NCI-H2171 (cell line): ENCODE results near the gene SLC35F6.
A peak's percentile ranks its signal among the peaks of the same experiment; 100 is the strongest.
"Not testable (repeated sequence)": the region's sequence is repeated elsewhere in the genome, so short reads cannot be mapped to it uniquely, and the experiment has no call there.

Source experiments
- DNase-seq: peaks from one replicate; lab custom pipeline; 2025; lab: John Stamatoyannopoulos, UW

Gene SLC35F6

DNA sequence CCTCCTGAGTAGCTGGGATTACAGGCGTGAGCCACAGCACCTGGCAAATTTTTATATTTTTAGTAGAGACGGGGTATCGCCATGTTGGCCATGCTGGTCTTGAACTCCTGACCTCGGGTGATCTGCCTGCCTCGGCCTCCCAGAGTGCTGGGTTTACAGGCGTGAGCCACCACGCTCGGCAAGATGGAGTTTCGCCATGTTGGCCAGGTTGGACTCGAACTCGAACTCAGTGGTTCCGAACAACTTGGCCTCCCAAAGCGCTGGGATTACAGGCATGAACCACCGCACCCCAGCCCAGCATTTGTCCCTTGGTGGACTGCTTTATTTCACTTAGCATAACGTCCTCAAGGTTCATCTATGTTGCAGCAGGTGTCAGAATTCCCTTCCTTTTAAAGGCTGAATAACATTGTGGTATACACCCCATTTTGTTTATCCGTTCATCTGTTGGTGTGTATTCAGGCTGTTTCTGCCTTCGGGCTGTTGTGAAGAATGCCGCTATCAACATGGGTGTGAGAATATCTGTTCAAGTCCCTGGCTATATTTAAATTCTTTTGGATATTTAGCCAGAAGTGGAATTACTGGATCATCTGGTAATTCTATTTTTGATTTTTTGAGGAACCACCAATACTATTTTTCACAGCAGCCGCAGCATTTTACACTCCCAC is 20.6 kb downstream of the SLC35F6 start:
- no peak for DNase-seq

DNA sequence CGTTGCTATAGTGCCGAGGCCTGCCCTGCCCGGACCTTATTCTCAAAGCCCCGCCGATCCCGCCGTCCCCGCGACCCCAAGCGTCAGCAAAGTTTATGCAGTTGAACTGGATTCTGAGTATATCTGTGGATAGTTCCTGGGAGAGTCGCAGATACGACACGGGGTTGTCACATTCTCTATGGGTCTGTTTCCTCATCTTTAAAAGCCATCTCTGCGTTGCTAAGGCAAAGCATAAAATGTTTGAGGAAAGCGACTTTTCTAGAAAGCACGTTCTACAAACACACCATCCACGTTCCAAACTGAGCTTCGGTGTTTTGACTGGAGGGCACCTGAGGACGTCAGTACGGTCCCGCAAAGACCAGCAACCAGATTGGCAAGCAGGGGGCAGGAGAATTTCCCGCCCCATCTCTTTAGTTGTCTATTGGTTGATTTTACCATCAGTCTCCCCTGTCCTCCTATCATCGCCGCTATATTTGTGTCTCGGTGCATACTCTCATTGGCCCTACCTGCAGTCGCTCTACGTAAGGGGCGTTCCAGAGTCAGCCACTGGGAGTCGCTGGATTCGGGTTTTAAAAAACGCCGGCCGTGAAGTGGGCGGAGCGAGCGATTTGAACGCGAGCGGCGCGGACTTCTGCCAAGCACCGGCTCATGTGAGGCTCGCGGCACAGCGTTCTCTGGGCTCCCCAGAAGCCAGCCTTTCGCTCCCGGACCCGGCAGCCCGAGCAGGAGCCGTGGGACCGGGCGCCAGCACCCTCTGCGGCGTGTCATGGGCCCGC is 21.5 kb downstream of the SLC35F6 start, which contains the start of gene CENPA:
CENPA (plus strand) TSS at position 626 of the 776 bp plus-strand sequence; CDS start at position 767, 141 bp downstream.
- DNase-seq, result peak; percentile 99

DNA sequence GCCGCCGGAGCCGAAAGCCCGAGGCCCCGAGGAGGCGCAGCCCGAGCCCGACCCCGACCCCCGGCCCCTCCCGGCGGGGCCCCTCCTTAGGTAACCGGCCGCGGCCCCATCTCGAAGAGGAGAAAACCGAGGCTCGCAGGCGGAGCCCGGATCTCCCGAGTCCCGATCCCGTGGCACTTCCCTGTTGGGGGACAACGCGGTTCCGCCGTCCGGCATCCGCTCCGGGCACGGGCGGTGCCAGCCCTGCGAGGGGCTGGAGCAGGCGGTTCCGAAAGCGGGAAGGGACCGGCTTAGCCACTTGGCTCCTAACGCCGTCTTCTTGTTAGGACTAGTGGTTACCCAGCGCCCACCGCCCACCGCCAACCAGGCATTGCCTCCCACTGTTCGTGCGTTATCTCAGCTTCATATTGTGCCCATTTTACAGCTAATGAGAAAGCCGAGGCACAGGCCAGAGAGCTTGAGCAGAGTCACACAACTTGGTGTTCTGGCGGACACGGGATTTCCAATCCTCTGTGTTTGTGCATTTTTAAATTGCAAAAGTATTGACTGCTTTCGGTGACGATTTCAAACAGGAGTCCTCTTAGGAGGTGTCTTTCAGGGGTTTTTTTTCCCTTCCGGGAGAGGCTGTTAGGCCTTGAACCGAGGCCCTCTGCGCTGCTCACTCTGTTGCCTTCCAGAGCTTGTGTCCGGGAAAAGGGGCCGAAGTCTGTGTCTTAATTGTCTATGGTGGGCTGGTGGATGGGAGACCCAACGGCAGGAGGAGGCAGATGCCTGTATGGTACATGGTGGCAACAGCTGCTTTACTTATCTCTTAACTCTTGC is 22.3 kb downstream of the SLC35F6 start:
- no peak for DNase-seq

DNA sequence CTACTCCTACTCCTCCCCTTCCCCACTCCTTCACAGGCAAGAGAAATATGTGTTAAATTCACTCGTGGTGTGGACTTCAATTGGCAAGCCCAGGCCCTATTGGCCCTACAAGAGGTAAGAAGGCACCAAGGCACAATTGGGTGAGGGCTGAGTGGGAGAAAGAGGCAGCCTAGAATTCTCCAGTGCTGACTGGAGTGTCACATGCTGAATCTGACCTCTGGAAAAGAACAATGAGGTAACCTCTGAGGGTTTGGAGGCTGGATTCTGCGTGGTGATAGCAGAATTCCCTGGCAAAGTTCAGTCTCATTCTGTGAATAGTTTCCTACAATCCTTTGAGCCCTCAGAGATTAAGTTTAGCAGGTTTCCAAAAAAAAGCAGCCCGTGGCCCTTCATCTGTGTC is 28.6 kb downstream of the SLC35F6 start:
- DNase-seq, result no peak

DNA sequence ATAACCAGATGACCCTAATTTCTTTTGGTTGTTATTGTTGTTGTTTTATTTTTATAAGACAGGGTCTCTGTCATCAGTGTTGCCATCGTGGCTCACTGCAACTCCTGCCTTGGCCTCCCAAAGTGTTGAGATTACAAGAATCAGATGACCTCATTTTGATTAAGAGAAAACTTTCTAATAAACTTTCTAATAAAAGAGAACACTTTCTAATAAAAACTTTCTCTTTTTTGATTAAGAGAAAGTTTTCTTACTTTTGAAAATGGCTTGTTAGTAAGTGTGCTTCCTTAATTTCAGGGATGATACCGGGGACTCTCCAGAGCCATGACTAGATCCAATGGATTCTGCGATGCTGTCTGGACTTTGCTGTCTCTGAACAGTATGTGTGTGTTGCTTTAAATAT is 29.4 kb downstream of the SLC35F6 start:
- no peak for DNase-seq

DNA sequence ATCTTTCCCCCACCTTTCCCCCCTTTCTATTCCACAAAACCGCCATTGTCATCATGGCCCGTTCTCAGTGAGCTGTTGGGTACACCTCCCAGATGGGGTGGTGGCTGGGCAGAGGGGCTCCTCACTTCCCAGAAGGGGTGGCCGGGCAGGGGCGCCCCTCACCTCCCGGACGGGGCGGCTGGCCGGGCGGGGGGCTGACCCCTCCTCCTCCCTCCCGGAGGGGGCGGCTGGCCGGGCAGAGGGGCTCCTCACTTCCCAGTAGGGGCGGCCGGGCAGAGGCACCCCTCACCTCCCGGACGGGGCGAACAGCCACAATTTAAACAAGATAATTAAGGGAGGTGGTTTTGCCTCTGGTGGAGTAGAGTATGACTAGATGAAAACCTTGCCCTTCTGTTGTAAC is 31.1 kb downstream of the SLC35F6 start:
- not testable (repeated sequence) for DNase-seq

DNA sequence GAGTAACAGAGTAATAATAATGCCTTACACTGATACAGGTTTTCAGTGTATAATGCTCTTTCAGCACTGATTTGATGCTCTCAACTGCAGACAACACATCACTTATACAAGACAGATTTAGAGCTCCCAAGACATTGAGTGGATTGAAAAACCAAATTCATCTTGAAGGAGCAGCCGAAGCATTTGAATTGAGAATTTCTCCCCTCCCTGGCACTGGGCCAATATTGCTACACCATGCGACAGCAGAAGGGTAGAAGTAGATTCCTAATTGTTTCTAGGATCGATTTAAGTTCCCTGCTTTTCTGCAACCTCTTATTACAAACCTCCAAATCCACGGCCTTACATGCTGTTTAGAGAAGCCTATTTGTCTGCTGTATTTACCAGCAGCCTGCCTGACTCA is 37.2 kb downstream of the SLC35F6 start:
- peak; percentile 12 for DNase-seq

DNA sequence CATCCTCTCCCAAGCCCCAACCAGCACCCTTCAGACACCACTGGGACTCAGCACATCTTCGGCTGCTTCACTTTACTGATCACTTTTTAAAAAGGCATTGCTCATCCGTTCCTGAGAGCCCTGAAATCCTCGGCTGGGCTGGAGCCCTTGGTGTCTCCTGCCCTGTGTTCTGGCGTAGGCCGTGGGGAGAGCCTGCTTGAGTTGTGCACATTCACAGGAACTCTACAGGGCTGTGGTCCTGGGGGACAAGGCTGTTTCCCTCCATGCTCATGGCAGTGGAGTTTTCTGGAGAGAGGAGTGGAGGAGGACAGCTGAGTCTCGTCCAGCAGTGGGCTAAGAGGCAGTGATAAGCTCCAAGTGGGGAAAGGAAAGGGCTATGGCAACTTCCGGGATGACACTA is 37.7 kb downstream of the SLC35F6 start:
- DNase-seq, result no peak

DNA sequence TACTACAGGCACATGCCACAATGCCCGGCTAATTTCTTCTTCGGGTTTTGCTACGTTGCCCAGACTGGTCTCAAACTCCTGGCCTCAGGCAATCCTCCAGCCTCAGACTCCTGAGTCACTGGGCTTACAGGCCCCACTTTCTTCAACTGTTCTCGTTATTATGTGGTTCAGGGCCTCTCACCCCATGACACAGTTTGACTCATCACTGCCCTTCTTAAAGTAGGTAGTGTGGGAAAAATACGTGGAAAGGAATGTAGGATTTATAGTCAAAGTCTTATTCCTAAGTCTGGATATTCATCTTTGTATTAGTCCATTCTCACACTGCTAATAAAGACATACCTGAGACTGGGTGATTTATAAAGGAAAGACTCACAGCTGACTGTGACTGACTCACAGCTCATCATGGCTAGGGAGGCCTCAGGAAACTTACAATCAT is 41.2 kb downstream of the SLC35F6 start:
- DNase-seq, result no peak

DNA sequence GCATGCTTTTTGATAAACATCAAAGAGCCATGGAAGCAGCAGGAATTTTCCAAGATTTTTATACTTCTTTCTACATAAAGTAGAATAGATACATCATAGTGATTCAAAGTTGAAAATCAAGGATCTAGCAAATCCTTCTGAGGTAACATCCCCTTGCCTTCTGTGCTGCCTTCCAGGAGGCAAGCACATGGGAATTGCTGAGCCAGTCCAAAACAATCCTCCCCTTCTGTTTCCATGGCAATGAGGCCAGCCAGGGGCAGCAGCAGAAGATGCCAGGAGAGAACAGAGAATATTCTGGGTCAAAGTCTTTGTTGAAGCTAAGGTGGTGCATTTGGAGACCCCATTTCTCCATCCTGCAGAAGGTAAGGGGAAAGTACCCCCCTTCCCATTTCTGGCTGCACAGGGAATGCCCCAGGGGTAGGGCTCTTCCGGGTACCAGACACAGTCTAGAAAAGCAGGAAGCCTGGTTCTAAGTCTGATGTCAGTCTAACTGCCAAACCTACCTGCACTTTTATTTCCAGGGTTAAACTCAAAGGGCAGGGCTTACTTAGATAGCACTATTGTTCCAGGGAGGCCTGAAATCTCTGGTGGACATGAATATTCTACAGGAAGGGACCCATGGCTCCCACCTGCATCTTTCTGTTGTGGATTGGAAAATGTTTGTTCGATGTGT is 43.8 kb downstream of the SLC35F6 start:
- peak; percentile 40 for DNase-seq

DNA sequence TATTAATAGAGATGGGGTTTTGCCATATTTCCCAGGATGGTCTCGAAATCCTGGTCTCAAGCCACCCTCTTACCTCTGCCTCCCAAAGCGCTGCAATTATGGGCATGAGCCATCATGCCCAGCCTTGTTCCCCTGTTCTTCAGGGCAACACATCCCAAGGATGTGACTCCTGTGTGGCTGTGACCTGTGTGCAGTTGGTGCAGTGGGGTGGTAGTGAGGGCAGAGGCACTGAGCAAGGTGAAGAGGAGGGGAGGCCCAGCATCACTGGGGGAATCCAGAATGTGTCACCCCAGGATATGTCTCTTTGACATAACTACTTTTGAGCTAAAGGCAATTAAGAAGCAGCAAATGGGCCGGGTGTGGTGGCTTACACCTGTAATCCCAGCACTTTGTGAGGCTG is 45.1 kb downstream of the SLC35F6 start:
- no peak for DNase-seq

DNA sequence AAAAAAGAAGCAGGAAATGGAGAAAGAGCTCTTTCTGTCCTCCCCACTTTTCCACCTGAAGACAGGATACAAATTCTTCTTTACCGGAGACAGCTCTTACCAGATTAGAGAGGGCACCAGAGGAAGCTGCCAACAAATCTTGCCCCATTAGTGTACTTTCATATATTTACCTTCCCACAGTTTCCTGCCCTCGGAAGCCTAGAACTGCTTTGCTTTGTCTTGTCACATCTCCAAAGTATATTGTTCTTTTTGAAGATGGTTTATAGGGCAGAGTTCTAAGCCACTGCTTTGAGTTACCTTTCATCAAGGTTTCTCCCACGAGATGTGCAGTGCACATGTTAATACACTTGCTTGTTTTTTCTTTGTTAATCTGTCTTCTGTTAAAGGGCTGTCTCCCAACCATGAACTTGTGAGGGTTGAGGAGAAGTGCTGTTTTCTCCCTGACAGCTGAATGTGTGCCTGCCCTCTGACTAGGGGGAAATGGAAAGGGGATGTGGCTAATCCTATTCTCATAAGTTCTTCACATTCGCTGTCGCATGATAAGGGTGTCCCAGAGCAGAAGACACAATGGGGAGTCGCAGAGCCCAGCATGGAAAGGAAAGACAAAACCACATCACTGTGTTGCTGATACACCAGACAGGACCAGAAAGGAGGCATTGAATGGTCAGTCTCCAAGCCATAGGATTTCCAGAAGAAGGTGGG is 45.9 kb downstream of the SLC35F6 start:
- no peak for DNase-seq

DNA sequence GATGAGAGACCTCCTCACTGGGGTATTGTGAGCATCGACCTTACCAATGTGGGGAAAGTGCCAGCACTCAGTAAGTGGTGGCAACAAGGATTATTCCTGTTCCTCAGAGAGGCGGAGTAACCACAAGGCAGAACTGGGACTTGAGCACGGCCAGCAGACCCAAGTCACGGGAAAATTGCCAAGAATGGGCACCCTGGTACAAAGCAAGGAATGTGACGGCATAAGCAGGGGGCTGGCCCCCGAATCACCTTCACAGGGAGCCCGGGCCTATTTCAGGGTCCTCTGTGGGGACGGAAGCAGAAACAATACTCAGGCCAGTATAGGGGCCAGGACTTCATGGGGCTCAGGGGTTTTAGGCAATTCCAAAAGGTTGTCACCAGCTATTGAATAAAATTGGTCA is 47.2 kb downstream of the SLC35F6 start:
- no peak for DNase-seq

DNA sequence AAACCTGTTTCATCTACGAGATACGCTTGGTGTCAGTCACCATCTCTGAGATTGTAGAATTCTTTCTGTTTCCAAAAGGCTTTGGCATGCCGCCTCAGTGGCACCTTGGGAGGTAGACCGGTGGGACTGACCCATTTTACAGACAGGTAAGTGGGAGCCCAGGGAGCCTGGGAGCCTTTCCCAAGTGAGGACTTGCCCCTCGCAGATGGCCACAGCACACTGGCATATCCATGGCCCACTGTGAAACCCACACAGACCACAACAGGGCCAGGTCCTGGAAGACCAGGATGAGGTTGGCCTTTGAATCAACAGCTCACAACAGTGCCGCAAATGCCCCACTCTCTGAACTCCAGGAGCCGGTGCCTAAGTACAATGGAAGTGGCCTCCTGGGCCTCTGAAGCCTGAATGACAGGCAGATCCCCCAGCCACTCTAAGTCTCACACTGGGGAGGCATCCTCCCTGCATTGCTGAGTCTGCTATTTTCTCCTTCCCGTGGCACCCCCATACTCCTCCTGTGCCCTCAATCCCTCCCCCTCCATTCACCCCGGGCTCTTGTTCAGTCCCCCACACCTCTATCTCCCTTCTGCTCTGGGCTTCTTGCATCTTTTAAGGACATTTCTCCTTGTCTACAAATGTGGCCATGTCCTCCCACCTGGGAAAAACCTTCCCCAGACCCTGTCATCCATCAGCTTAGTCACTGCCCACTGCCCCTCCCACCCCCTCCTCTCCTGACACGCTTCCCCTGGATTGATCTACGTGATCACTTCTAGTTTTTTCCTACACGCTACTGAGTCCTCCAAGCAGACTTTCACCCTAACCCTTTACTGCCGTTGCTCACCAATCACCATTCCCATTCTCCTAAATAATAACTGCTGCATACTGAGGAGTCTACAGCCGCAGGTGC is 48.0 kb downstream of the SLC35F6 start:
- DNase-seq, result no peak

DNA sequence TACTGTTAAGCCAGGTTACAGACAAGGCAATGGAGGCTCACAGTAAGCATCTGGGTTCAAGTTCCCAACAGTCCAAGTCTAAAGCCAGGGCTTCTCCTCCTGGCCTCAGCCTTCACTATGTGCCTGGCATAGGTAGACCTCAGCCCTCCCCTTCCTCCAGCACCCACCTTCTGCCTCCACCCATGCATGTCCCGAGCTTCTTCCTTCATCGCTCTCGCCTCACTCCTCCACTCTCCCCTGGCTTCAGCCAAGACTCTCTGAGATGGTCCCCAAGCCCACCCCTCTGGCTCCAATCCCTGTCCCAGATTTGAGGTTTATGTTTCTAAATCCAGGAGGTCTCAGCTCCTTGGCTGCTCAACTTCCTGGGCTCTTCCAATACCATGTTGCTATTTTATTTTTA is 48.6 kb downstream of the SLC35F6 start:
- no peak for DNase-seq

DNA sequence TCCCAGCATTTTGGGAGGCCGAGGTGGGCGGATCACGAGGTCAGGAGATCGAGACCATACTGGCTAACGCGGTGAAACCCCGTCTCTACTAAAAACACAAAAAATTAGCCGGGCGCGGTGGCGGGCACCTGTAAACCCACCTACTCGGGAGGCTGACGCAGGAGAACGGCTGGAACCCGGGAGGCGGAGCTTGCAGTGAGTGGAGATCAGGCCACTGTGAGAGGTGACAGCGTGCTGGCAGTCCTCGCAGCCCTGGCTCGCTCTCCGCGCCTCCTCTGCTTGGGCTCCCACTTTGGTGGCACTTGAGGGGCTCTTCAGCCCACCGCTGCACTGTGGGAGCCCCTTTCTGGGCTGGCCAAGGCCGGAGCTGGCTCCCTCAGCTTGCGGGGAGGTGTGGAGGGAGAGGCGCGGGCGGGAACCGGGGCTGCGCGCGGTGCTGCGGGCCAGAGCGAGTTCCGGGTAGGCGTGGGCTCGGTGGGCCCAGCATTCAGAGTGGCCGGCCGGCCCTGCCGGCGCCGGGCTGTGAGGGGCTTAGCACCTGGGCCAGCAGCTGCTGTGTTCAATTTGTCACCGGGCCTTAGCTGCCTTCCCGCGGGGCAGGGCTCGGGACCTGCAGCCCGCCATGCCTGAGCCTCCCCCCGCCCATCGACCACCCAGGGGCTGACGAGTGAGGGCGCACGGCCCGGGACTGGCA is 50.1 kb downstream of the SLC35F6 start:
- not testable (repeated sequence) for DNase-seq

DNA sequence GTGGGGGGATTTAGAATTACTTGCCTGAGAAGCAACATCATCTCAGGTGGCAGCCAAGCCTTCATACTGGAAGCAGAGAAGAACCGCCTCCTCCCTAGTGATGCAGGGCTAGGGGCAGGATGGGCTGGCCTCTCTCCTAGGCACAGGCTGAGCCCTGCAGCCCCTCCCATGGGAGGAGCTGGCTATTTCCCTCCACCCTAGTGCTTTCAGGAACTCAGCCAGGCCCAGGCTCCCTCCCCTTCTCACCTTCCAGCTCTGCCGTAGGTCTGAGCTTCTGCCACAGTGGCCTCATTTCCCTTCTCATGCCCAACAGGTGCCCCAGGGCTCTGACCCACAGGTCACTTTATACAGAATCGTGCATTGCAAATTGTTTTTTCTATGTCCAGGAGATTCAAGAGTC is 52.8 kb downstream of the SLC35F6 start:
- no peak for DNase-seq

DNA sequence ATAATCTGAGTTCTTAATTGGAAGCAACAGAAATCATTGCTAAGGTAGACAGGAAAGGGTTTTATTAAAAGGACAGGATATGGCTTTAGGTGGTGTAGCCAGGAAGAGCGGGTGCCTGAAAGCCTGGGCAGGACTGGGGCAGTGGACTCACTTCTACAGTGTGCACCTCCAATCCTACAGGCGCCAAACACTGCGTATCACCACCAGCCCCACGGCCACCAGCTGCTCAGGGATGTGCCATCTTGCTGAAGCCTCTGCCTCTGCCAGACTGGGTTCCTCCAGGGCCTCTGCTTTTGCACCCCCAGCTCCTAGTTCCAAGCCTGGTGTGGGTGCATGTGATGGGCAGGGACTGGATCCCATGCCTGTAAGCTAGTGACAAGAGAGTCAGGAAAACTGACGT is 54.2 kb downstream of the SLC35F6 start:
- no peak for DNase-seq

DNA sequence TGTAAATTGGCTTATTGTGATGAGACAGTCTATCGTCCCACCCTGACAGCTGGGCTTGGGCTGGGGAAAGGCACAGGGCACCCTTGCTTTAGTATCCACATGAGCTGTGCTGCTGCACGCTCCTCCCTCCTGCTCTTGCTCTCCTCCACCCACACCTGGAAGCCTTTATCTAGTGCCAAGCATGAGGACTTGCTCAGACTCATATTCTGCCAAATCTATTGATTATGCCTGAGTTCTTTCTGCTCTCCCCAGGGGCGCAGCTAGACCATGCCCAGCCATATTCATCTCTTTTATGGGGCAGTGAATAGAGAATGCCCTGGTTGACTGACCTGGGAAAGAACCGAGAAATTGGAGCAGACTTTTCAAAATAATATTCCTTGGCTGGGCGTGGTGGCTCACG is 54.9 kb downstream of the SLC35F6 start:
- no peak for DNase-seq

DNA sequence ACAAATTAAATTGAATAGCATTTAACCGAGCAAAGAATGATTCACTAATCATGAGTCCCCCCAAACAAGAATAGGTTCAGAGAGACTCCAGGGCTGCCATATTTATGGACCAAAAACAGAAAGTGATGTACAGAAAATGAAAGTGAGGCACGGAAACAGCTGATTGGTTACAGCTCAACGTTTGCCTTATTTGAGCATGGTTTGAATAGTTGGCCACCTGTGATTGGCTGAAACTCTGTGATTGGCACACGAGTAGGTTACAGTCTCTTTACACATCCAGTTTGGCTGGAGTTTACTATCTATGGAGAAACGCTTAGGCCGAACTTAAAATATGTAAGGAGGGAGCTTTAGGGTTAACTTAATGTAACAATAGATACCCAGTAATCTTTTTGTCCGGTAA is 56.8 kb downstream of the SLC35F6 start:
- DNase-seq, result no peak
